ENCODE data around the gene ALDH1A1.

GRCh38 chr9:72983512-72984225 is 30.8 kb upstream of the ALDH1A1 start:
- no peak for TF ChIP-seq CTCF (IDR thresholded peaks at IDR 0.05)
- TF ChIP-seq EZH2 (IDR thresholded peaks at IDR 0.05) = no peak

Measured in neural progenitor cell (in vitro differentiated cells).